Activated naive CD4-positive, alpha-beta T cell treated with anti-CD3 and anti-CD28 coated beads, Interleukin-2, amount 10 ng/mL, durations not matched to agents 7 days and 5 days (primary cell): ENCODE results near the gene STK39.

Experiments used
- CTCF ChIA-PET: fragments of 350-600 bp; sonication (Branson Sonifier 250); formaldehyde crosslinking; loops from one replicate; lab custom pipeline; 2021; ENCODE audit warnings: antibody characterized with exemption; lab: Charles Lee
- DNase-seq: peaks from one replicate; pipeline ENCODE4 v3.0.0-alpha.2; 2020
- H3K27ac Mint-ChIP-seq: one replicate; pipeline ENCODE4 v1.8.0; 2021; ENCODE audit warnings: mild to moderate bottlenecking, moderate library complexity, mixed read lengths
- H3K27me3 Mint-ChIP-seq: one replicate; pipeline ENCODE4 v1.8.0; 2021; ENCODE audit warnings: mild to moderate bottlenecking, mixed read lengths
- H3K36me3 Mint-ChIP-seq: one replicate; pipeline ENCODE4 v1.8.0; 2021; ENCODE audit warnings: mixed read lengths
- H3K4me1 Mint-ChIP-seq: one replicate; pipeline ENCODE4 v1.8.0; 2021; ENCODE audit warnings: mixed read lengths
- H3K4me3 Mint-ChIP-seq: one replicate; pipeline ENCODE4 v1.8.0; 2021; ENCODE audit warnings: mild to moderate bottlenecking, moderate library complexity, mixed read lengths
- H3K9me3 Mint-ChIP-seq: one replicate; pipeline ENCODE4 v1.8.0; 2021; ENCODE audit warnings: mixed read lengths

The STK39 gene

GRCh38 chr2:168145426-168146310 is 101.7 kb downstream of the STK39 start:
- Mint-ChIP-seq H3K27me3 (no peaks in the 10 kb centered on the region), H3K9me3 (no peaks in the 10 kb centered on the region), H3K36me3 (peaks cover 8% of the 10 kb centered on the region), H3K4me1 (peaks cover 10% of the 10 kb centered on the region), H3K27ac (no peak overlapping the region), H3K4me3 (no peak overlapping the region)
- CTCF ChIA-PET, result no interaction called here
- no peak for DNase-seq

GRCh38 chr2:168145011-168145410 is 102.4 kb downstream of the STK39 start:
- H3K27ac Mint-ChIP-seq, result no peak overlapping the region
- peaks cover 9% of the 10 kb centered on the region for H3K4me1 Mint-ChIP-seq
- H3K4me3 Mint-ChIP-seq, result no peak overlapping the region
- peaks cover 8% of the 10 kb centered on the region for H3K36me3 Mint-ChIP-seq
- H3K9me3 Mint-ChIP-seq, result no peaks in the 10 kb centered on the region
- CTCF ChIA-PET, result no interaction called here
- DNase-seq, result no peak
- no peaks in the 10 kb centered on the region for H3K27me3 Mint-ChIP-seq

- Mint-ChIP-seq H3K4me1 (no peaks in the 10 kb centered on the region), H3K27ac (no peak overlapping the region), H3K27me3 (no peaks in the 10 kb centered on the region), H3K9me3 (no peaks in the 10 kb centered on the region), H3K4me3 (no peak overlapping the region), H3K36me3 (peaks cover 6% of the 10 kb centered on the region)
- CTCF ChIA-PET, result interaction anchor here (1.5 kb wide), 1 partner anchor 193 kb away, joined by 3 read pairs; no protein-coding TSS in a partner anchor
- DNase-seq, result no peak
Measured at GRCh38 chr2:168143813-168144212, 103.6 kb downstream of the STK39 start.

DNA sequence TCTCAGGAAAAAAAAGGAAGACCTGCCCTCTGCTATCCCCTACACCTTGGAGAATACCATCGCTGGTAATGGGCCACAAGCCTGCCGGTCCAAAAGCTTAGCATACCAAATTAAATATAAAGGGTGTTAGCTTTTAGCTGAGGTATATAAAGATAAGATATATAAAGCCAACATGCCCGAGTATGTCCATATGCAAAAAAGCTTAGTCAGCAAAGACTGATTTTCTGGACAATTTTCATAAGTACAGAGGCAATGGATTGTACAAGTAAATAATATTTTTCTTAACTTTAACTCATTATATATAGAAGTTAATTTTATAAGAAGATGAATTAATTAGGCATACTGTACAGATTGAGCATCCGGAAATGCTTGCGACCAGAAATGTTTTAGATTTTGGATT is 106.5 kb downstream of the STK39 start:
- CTCF ChIA-PET, result no interaction called here
- Mint-ChIP-seq H3K27ac (no peak overlapping the region), H3K9me3 (no peaks in the 10 kb centered on the region), H3K4me1 (no peaks in the 10 kb centered on the region), H3K36me3 (peaks cover 20% of the 10 kb centered on the region), H3K27me3 (no peaks in the 10 kb centered on the region), H3K4me3 (no peak overlapping the region)
- DNase-seq, result no peak

GRCh38 chr2:168139852-168140251 is 107.5 kb downstream of the STK39 start:
- Mint-ChIP-seq H3K9me3 (no peaks in the 10 kb centered on the region), H3K4me1 (no peaks in the 10 kb centered on the region), H3K27ac (no peak overlapping the region), H3K36me3 (peaks cover 20% of the 10 kb centered on the region), H3K4me3 (no peak overlapping the region), H3K27me3 (no peaks in the 10 kb centered on the region)
- CTCF ChIA-PET, result no interaction called here
- DNase-seq, result no peak

GRCh38 chr2:168138901-168139300 is 108.5 kb downstream of the STK39 start:
- H3K36me3 Mint-ChIP-seq, result peaks cover 17% of the 10 kb centered on the region
- DNase-seq, result no peak
- no peak overlapping the region for H3K27ac Mint-ChIP-seq
- H3K4me3 Mint-ChIP-seq, result no peak overlapping the region
- CTCF ChIA-PET, result no interaction called here
- H3K9me3 Mint-ChIP-seq, result no peaks in the 10 kb centered on the region
- H3K27me3 Mint-ChIP-seq, result no peaks in the 10 kb centered on the region
- H3K4me1 Mint-ChIP-seq, result no peaks in the 10 kb centered on the region

- no peak overlapping the region for H3K27ac Mint-ChIP-seq
- no peaks in the 10 kb centered on the region for H3K4me1 Mint-ChIP-seq
- H3K4me3 Mint-ChIP-seq, result no peak overlapping the region
- CTCF ChIA-PET, result interaction anchor here (1.3 kb wide), 1 partner anchor 18 kb away, joined by 4 read pairs; no protein-coding TSS in a partner anchor
- no peaks in the 10 kb centered on the region for H3K27me3 Mint-ChIP-seq
- peaks cover 18% of the 10 kb centered on the region for H3K36me3 Mint-ChIP-seq
- H3K9me3 Mint-ChIP-seq, result no peaks in the 10 kb centered on the region
- DNase-seq, result no peak
Measured at GRCh38 chr2:168138374-168138773, 109.0 kb downstream of the STK39 start.

GRCh38 chr2:168137510-168138180 is 109.8 kb downstream of the STK39 start:
- no peaks in the 10 kb centered on the region for H3K9me3 Mint-ChIP-seq
- no peak for DNase-seq
- H3K4me3 Mint-ChIP-seq, result no peak overlapping the region
- CTCF ChIA-PET, result interaction anchor here (1.1 to 1.3 kb wide), 3 partner anchors 17 to 568 kb away, joined by 3 to 4 read pairs (median 3); no protein-coding TSS in a partner anchor
- H3K27ac Mint-ChIP-seq, result no peak overlapping the region
- peaks cover 22% of the 10 kb centered on the region for H3K36me3 Mint-ChIP-seq
- H3K4me1 Mint-ChIP-seq, result no peaks in the 10 kb centered on the region
- H3K27me3 Mint-ChIP-seq, result no peaks in the 10 kb centered on the region

- Mint-ChIP-seq H3K27ac (no peak overlapping the region), H3K36me3 (peaks cover 27% of the 10 kb centered on the region), H3K4me3 (no peak overlapping the region), H3K9me3 (no peaks in the 10 kb centered on the region), H3K27me3 (no peaks in the 10 kb centered on the region), H3K4me1 (no peaks in the 10 kb centered on the region)
- no peak for DNase-seq
- CTCF ChIA-PET, result interaction anchor here (1.0 to 1.9 kb wide), 3 partner anchors 16 to 202 kb away, joined by 3 to 16 read pairs (median 6); no protein-coding TSS in a partner anchor
Measured at GRCh38 chr2:168136392-168136977, 110.9 kb downstream of the STK39 start.

- CTCF ChIA-PET, result interaction anchor here (0.6 to 1.9 kb wide), 5 partner anchors 16 to 205 kb away, joined by 3 to 16 read pairs (median 4); no protein-coding TSS in a partner anchor
- no peak overlapping the region for H3K4me3 Mint-ChIP-seq
- peaks cover 27% of the 10 kb centered on the region for H3K36me3 Mint-ChIP-seq
- no peaks in the 10 kb centered on the region for H3K4me1 Mint-ChIP-seq
- no peak for DNase-seq
- no peaks in the 10 kb centered on the region for H3K9me3 Mint-ChIP-seq
- H3K27me3 Mint-ChIP-seq, result no peaks in the 10 kb centered on the region
- H3K27ac Mint-ChIP-seq, result no peak overlapping the region
Measured at GRCh38 chr2:168135630-168136029, 111.8 kb downstream of the STK39 start.

DNA sequence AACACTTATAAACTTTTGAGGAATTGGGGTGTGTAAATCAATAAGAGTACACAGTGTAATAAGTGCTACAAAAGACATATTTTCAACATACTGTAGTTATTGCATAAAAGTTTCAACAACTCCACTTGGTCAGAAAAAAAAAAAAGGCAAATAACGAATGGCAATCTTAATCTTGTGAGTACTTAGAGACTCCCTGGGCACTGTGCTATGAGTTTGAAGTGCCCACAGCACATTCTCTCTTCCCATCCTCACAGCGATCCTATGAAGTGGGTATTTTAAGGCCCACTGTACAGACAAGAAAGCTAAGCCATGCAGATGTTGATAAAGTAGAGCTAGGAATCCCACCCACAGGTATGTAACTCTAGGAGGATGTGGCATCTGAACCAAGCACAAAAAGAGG is 112.3 kb downstream of the STK39 start:
- Mint-ChIP-seq H3K4me3 (no peak overlapping the region), H3K27me3 (no peaks in the 10 kb centered on the region), H3K36me3 (peaks cover 28% of the 10 kb centered on the region), H3K9me3 (no peaks in the 10 kb centered on the region), H3K27ac (no peak overlapping the region), H3K4me1 (no peaks in the 10 kb centered on the region)
- CTCF ChIA-PET, result interaction anchor here (0.7 to 1.9 kb wide), 4 partner anchors 15 to 206 kb away, joined by 3 to 16 read pairs (median 4); no protein-coding TSS in a partner anchor
- no peak for DNase-seq

DNA sequence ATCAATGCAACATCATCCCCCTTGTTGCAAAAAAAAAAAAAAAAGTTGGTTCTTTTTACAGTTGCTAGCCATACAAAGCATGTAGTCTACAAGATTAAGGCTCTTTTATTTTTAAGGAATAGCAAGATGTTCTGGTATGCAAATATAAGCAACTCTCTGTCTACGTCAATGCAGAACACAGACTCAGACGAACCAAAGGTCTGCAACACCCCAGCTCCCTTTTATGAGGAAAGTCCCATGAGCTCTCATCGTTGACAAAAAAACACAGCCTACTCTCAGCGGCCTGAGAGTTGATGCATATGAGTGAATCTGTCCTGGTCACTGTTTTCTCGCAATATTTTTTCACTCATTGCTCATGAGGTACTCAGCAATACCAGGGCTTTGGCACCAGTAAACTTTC is 112.9 kb downstream of the STK39 start:
- CTCF ChIA-PET, result interaction anchor here (0.9 to 1.9 kb wide), 3 partner anchors 14 to 625 kb away, joined by 3 to 16 read pairs (median 4); no protein-coding TSS in a partner anchor
- Mint-ChIP-seq H3K9me3 (no peaks in the 10 kb centered on the region), H3K4me1 (no peaks in the 10 kb centered on the region), H3K27me3 (no peaks in the 10 kb centered on the region), H3K36me3 (peaks cover 32% of the 10 kb centered on the region), H3K4me3 (no peak overlapping the region), H3K27ac (no peak overlapping the region)
- no peak for DNase-seq

GRCh38 chr2:168132389-168132788 is 115.0 kb downstream of the STK39 start:
- Mint-ChIP-seq H3K36me3 (peaks cover 30% of the 10 kb centered on the region), H3K27ac (no peak overlapping the region), H3K9me3 (no peaks in the 10 kb centered on the region), H3K4me3 (no peak overlapping the region), H3K4me1 (no peaks in the 10 kb centered on the region), H3K27me3 (no peaks in the 10 kb centered on the region)
- CTCF ChIA-PET, result no interaction called here
- no peak for DNase-seq

DNA sequence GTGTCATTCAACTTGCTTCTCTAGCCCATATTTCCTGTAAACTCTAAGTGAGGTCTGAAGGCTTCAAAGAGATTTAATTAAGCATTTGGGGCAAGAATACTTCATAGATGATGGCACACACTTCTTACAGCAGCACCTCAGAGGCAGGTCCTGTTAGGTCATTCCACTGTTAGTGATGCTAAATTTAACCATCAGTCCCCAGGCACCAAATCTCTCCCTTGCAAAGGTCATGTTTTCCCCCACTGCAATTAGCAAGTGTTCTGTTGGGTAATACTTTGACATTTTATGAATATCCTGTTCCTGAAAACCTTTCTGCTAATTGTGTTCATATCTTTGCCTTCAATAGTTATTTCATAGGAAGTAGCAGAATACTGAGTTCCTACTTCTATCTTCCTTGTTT is 117.0 kb downstream of the STK39 start:
- CTCF ChIA-PET, result no interaction called here
- H3K4me3 Mint-ChIP-seq, result no peak overlapping the region
- H3K27me3 Mint-ChIP-seq, result no peaks in the 10 kb centered on the region
- H3K36me3 Mint-ChIP-seq, result peaks cover 38% of the 10 kb centered on the region
- H3K4me1 Mint-ChIP-seq, result no peaks in the 10 kb centered on the region
- H3K9me3 Mint-ChIP-seq, result no peaks in the 10 kb centered on the region
- DNase-seq, result no peak
- no peak overlapping the region for H3K27ac Mint-ChIP-seq
